B cell (primary cell): Measurements from ENCODE around the gene MYRFL.

Experiments used
- EZH2 ChIP-seq: IDR thresholded peaks from 2 replicates; pipeline ENCODE4 v1.6.1; 2012; ENCODE audit warnings: borderline replicate concordance, low read depth, mild to moderate bottlenecking, moderate library complexity, low read length; ENCODE audit not compliant: insufficient read depth, poor library complexity, severe bottlenecking
- TF ChIP-seq, protein P1 (sequence below): fragments of 200-600 bp; IDR thresholded peaks from one replicate; pipeline ENCODE4 v1.8.0; 2022; ENCODE audit warnings: antibody characterized with exemption, mild to moderate bottlenecking

DNA sequence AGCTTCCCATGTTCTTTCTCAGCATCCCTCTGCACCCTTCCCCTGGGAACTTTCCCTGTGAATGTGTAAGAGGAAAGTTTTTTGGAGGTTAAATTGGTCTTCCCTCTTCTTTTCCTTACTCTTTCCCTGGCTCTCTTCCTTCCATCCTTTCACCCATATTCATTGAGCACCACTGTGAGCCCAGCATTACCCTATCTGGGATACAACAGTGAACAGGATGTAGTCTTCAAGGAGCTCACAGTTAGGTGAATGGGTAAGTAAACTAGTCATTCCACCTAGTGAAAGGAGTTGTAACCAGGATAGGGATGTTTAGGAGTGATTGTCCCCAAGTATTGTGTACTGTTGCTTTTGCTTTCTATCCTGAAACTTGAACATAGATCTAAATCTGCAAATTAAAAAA, 123.8 kb downstream of the MYRFL start:
- TF ChIP-seq, protein P1, sequence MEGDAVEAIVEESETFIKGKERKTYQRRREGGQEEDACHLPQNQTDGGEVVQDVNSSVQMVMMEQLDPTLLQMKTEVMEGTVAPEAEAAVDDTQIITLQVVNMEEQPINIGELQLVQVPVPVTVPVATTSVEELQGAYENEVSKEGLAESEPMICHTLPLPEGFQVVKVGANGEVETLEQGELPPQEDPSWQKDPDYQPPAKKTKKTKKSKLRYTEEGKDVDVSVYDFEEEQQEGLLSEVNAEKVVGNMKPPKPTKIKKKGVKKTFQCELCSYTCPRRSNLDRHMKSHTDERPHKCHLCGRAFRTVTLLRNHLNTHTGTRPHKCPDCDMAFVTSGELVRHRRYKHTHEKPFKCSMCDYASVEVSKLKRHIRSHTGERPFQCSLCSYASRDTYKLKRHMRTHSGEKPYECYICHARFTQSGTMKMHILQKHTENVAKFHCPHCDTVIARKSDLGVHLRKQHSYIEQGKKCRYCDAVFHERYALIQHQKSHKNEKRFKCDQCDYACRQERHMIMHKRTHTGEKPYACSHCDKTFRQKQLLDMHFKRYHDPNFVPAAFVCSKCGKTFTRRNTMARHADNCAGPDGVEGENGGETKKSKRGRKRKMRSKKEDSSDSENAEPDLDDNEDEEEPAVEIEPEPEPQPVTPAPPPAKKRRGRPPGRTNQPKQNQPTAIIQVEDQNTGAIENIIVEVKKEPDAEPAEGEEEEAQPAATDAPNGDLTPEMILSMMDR, result no peak
- TF ChIP-seq EZH2, result no peak
